Motor neuron (in vitro differentiated cells): ENCODE measurements around the gene PRSS58. TPM values are rescaled to one million over a fixed set of nuclear protein-coding genes. Genes with fewer than 3 reads are reported as not detected.

ENCODE experiments used
- ATAC-seq, 8 experiments: fragments of 200-7000 bp; cut with Tn5 transposase; replicated peaks in 6 of 8; 2 replicates each; pipeline ENCODE4 v1.8.0; 2021; ENCODE audit warnings: mild to moderate bottlenecking in 8 of 8, moderate library complexity in 8 of 8
- H3K27ac ChIP-seq, 2 donors: fragments of 250-450 bp; sonication (Bioruptor Pico); 2 replicates each; pipeline ENCODE4 v1.9.0; 2021; ENCODE audit warnings: antibody characterized with exemption in 2 of 2, mild to moderate bottlenecking in 2 of 2, moderate library complexity in 1 of 2
- H3K4me1 ChIP-seq, 2 donors: fragments of 250-450 bp; sonication (Bioruptor Pico); replicated peaks in 1 of 2; 2 replicates each; pipeline ENCODE4 v1.6.1; 2021; ENCODE audit warnings: antibody characterized with exemption in 2 of 2, mild to moderate bottlenecking in 2 of 2, moderate library complexity in 1 of 2
- H3K4me3 ChIP-seq, 5 donors: fragments of 250-450 bp; sonication (Bioruptor Pico); 2 replicates each; pipeline ENCODE4 v1.9.0; 2021; ENCODE audit warnings: antibody characterized with exemption in 5 of 5, mild to moderate bottlenecking in 5 of 5, moderate library complexity in 4 of 5
- WGBS, 10 experiments: fragments of 450-650 bp; shearing (Covaris generic); methylation state at CpG; one replicate each; pipeline ENCODE4 v1.0.0; 2022; 5-methylcytosine and 5-hydroxymethylcytosine counted together
- in situ Hi-C, 9 experiments: fragments of 400-800 bp; cut with MboI; loops; one replicate each; pipeline ENCODE4 v1.15.0; 2021; ENCODE audit warnings: low sequenced_read_pairs in 9 of 9, low pct_unique_long_range_greater_than_20kb in 2 of 9; ENCODE audit not compliant: unreplicated experiment in 9 of 9
- total RNA-seq, 8 experiments: library from RNA; unstranded; fragments of 300-600 nt; gene quantifications; 2 replicates each; pipeline versions ENCODE4 v1.2.3 to v1.2.4, GENCODE V29; 2022

Gene PRSS58
- total RNA-seq, 8 experiments from 2014 or later: not detected

GRCh38 chr7:142263598-142264380 is 5.9 kb upstream of the PRSS58 start:
- WGBS, 10 experiments: 0 to 86% (median 67%) methylated on average over 1 to 8 of the region's 8 CpGs
- Histone ChIP-seq H3K27ac (no peak overlapping the region), H3K4me1 (no peaks in the 10 kb centered on the region), H3K4me3 (no peak overlapping the region)
- no peak for ATAC-seq
- in situ Hi-C loops: no loop called here

- H3K4me1 ChIP-seq: no peaks in the 10 kb centered on the region
- ATAC-seq: peak in 1 of 8 experiments; percentile 29
- H3K4me3 ChIP-seq: no peak overlapping the region
- no peak overlapping the region for H3K27ac ChIP-seq
- in situ Hi-C loops: no loop called here
- WGBS, 10 experiments: 10 to 100% (median 93%) methylated on average over 1 to 2 of the region's 2 CpGs; no CpG with 5 or more reads in 5 of the 10 experiments
Observed at GRCh38 chr7:142250705-142251104, 7.2 kb downstream of the PRSS58 start.

- Histone ChIP-seq H3K27ac (no peak overlapping the region), H3K4me3 (no peak overlapping the region), H3K4me1 (no peaks in the 10 kb centered on the region)
- in situ Hi-C loops: no loop called here
- no peak for ATAC-seq
Observed at GRCh38 chr7:142249918-142250317, 7.9 kb downstream of the PRSS58 start.

GRCh38 chr7:142248166-142249160 is 9.4 kb downstream of the PRSS58 start:
- ATAC-seq: no peak
- in situ Hi-C loops: no loop called here
- WGBS, 10 experiments: 0 to 81% (median 42%) methylated on average over 1 to 4 of the region's 7 CpGs; no CpG with 5 or more reads in 3 of the 10 experiments
- H3K27ac ChIP-seq: no peak overlapping the region
- no peaks in the 10 kb centered on the region for H3K4me1 ChIP-seq
- H3K4me3 ChIP-seq: no peak overlapping the region

- Histone ChIP-seq H3K4me1 (no peaks in the 10 kb centered on the region), H3K4me3 (no peak overlapping the region), H3K27ac (no peak overlapping the region)
- WGBS, 10 experiments: 0 to 100% (median 80%) methylated on average over 1 to 5 of the region's 10 CpGs; no CpG with 5 or more reads in 3 of the 10 experiments
- ATAC-seq: no peak
- in situ Hi-C loops: no loop called here
Observed at GRCh38 chr7:142243823-142244222, 14.0 kb downstream of the PRSS58 start.

GRCh38 chr7:142240546-142240945 is 17.3 kb downstream of the PRSS58 start:
- Histone ChIP-seq H3K4me3 (no peak overlapping the region), H3K27ac (no peak overlapping the region), H3K4me1 (no peaks in the 10 kb centered on the region)
- ATAC-seq: no peak
- 0 to 68% (median 47%) methylated on average over 2 to 4 of the region's 4 CpGs; no CpG with 5 or more reads in 4 of the 10 experiments for WGBS, 10 experiments
- in situ Hi-C loops: no loop called here

- peak in 5 of 8 experiments; percentile 18 to 80 (median 52) for ATAC-seq
- Histone ChIP-seq H3K4me3 (no peak overlapping the region), H3K27ac (no peak overlapping the region), H3K4me1 (no peaks in the 10 kb centered on the region)
- in situ Hi-C loops: no loop called here
- 0 to 100% (median 67%) methylated on average over 1 to 7 of the region's 7 CpGs; no CpG with 5 or more reads in 2 of the 10 experiments for WGBS, 10 experiments
Observed at GRCh38 chr7:142231716-142232115, 26.1 kb downstream of the PRSS58 start.

GRCh38 chr7:142228537-142229104 is 29.2 kb downstream of the PRSS58 start:
- in situ Hi-C loops: no loop called here
- H3K4me3 ChIP-seq: no peak overlapping the region
- WGBS, 10 experiments: 0 to 33% (median 8%) methylated on average over 1 of the region's 1 CpG; no CpG with 5 or more reads in 6 of the 10 experiments
- no peaks in the 10 kb centered on the region for H3K4me1 ChIP-seq
- H3K27ac ChIP-seq: no peak overlapping the region
- peak in 5 of 8 experiments; percentile 44 to 68 (median 61) for ATAC-seq

Other genes starting within 250 kb of the PRSS58 start
- under 1 TPM in 6 of 8 experiments, not detected in 2; under 0.01 to 0.63 (median 0.13) TPM for gene MGAM2, start 146.3 kb downstream of the PRSS58 start, total RNA-seq